Measurements from ENCODE around the gene COX7B. TPM values are rescaled to one million over a fixed set of nuclear protein-coding genes. Genes with fewer than 3 reads are reported as not detected.

Gene COX7B
- total and polyA plus RNA-seq, 10 of the 15 experiments (the other 5 are each of a cell fraction or from before 2014, with no cell fraction given) = 331 to 2,070 (median 987) TPM

- TF ChIP-seq, protein P1, sequence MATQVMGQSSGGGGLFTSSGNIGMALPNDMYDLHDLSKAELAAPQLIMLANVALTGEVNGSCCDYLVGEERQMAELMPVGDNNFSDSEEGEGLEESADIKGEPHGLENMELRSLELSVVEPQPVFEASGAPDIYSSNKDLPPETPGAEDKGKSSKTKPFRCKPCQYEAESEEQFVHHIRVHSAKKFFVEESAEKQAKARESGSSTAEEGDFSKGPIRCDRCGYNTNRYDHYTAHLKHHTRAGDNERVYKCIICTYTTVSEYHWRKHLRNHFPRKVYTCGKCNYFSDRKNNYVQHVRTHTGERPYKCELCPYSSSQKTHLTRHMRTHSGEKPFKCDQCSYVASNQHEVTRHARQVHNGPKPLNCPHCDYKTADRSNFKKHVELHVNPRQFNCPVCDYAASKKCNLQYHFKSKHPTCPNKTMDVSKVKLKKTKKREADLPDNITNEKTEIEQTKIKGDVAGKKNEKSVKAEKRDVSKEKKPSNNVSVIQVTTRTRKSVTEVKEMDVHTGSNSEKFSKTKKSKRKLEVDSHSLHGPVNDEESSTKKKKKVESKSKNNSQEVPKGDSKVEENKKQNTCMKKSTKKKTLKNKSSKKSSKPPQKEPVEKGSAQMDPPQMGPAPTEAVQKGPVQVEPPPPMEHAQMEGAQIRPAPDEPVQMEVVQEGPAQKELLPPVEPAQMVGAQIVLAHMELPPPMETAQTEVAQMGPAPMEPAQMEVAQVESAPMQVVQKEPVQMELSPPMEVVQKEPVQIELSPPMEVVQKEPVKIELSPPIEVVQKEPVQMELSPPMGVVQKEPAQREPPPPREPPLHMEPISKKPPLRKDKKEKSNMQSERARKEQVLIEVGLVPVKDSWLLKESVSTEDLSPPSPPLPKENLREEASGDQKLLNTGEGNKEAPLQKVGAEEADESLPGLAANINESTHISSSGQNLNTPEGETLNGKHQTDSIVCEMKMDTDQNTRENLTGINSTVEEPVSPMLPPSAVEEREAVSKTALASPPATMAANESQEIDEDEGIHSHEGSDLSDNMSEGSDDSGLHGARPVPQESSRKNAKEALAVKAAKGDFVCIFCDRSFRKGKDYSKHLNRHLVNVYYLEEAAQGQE (IDR thresholded peaks at IDR 0.05; ENCODE audit: low read depth, low read length) = no peak
Observed at GRCh38 chrX:77930581-77930980, 31.3 kb downstream of the COX7B start (continued).

GRCh38 chrX:77935886-77936285 lies 36.6 kb downstream of the COX7B start:
- no peak for ATAC-seq
- FAIRE-seq = no peak
- in situ Hi-C loops (cut with MboI) = no loop called here

More at GRCh38 chrX:77935886-77936285, 36.6 kb downstream of the COX7B start:
- H3K27ac ChIP-seq (ENCODE audit: control insufficient read depth, insufficient read depth) = no peak overlapping the region
- no peak overlapping the region for H3K4me3 ChIP-seq
- no TSS peak for BruUV-seq (replicated peaks)
- DNase-seq (ENCODE audit: low read depth, low spot score) = no peak
- ChIA-PET SMC1A (ENCODE audit: uncharacterized antibody, unreplicated experiment) (interaction anchor here (1.1 to 1.5 kb wide), 2 partner anchors 9 to 90 kb away, joined by 4 read pairs; no protein-coding TSS in a partner anchor), POLR2A (no interaction called here), RAD21 (ENCODE audit: unreplicated experiment) (interaction anchor here (1.1 kb wide), 1 partner anchor 23 kb away, joined by 3 read pairs; no protein-coding TSS in a partner anchor), CTCF (no interaction called here)
- H3K4me1 ChIP-seq (ENCODE audit: control insufficient read depth, insufficient read depth, low read length) = no peaks in the 10 kb centered on the region
- H3K36me3 ChIP-seq (ENCODE audit: control insufficient read depth in 2 of 2, insufficient read depth in 2 of 2, low read length in 1 of 2) = no peaks in the 10 kb centered on the region
- H2AFZ ChIP-seq (ENCODE audit: control insufficient read depth, low read depth, low read length) = no peak overlapping the region
- H3K27me3 ChIP-seq (replicated peaks in 1 of 2; ENCODE audit: control insufficient read depth in 2 of 2, insufficient read depth in 2 of 2, low read length in 1 of 2) = no peaks in the 10 kb centered on the region
- no peak overlapping the region for H3K9ac ChIP-seq (ENCODE audit: control insufficient read depth, insufficient read depth, low read length)
- intact Hi-C loops (cut with micrococcal nuclease; ENCODE audit: unreplicated experiment) = no loop called here
- no peaks in the 10 kb centered on the region for H4K20me1 ChIP-seq (ENCODE audit: control insufficient read depth, insufficient read depth)
- no peak overlapping the region for H3K4me2 ChIP-seq (ENCODE audit: control insufficient read depth, insufficient read depth)
- no peaks in the 10 kb centered on the region for H3K79me2 ChIP-seq (ENCODE audit: control insufficient read depth, insufficient read depth, low read length)
- no peaks in the 10 kb centered on the region for H3K9me3 ChIP-seq (replicated peaks; ENCODE audit: control insufficient read depth, insufficient read depth, low read length)
- TF ChIP-seq PAX8 (IDR thresholded peaks at IDR 0.05) (no peak), EGR1 (IDR thresholded peaks at IDR 0.05; ENCODE audit: borderline replicate concordance in 1 of 2, low read depth in 2 of 2, low read length in 2 of 2) (no peak), POLR2AphosphoS5 (IDR thresholded peaks at IDR 0.05; ENCODE audit: low read length) (no peak), LARP7 (IDR thresholded peaks at IDR 0.05) (no peak), TCF12 (IDR thresholded peaks at IDR 0.05; ENCODE audit: low read depth, low read length) (no peak), ZNF217 (IDR thresholded peaks at IDR 0.05) (no peak), HCFC1 (IDR thresholded peaks at IDR 0.05; ENCODE audit: low read length) (no peak), CEBPB (IDR thresholded peaks at IDR 0.05; ENCODE audit: borderline replicate concordance in 1 of 2, low read depth in 2 of 2, low read length in 2 of 2) (no peak), ZNF384 (IDR thresholded peaks at IDR 0.05; ENCODE audit: borderline replicate concordance, low read depth, low read length) (no peak)
- 60% methylated on average over 1 of the region's 1 CpG for WGBS (ENCODE audit: insufficient coverage, insufficient replicate concordance, low lambda C conversion rate, missing lambda C conversion rate)

Data from GM12878 (cell line).